Right lobe of liver (tissue), 4 donors: Measurements from ENCODE around the gene PTBP3.

ENCODE experiments used
- CTCF ChIP-seq, 4 donors: fragments of 200-600 bp in 3 of 4; fragments of 450-650 bp in 1 of 4; IDR thresholded peaks; one replicate each; pipeline versions ENCODE4 v1.5.1 to v1.8.0; 2016 to 2022; ENCODE audit warnings: antibody characterized with exemption in 4 of 4, mild to moderate bottlenecking in 2 of 4
- POLR2A ChIP-seq: fragments of 450-650 bp; IDR thresholded peaks from one replicate; pipeline ENCODE4 v1.6.1; 2017; ENCODE audit warnings: antibody characterized with exemption, mild to moderate bottlenecking
- donor health status: DM: no; HTN: no; CAD: no.
- donor health status: DM: no; HTN: no; CAD: no.
- donor health status: DM: no; HTN: yes; CAD: no.

GRCh38 chr9:112308588-112308987 is 24.8 kb downstream of the PTBP3 start:
- TF ChIP-seq CTCF (IDR thresholded peaks at IDR 0.05) = no peak
- no peak for TF ChIP-seq POLR2A
